HEK293 (cell line): ENCODE data around the gene GNG4.

Experiments used
- BCL6B ChIP-seq: fragments of 450-650 bp; formaldehyde crosslinking; IDR thresholded peaks from 2 replicates; pipeline ENCODE4 v1.5.1; 2017; ENCODE audit warnings: missing biosample characterization, missing genetic modification characterization
- MYNN ChIP-seq: fragments of 450-650 bp; formaldehyde crosslinking; IDR thresholded peaks from 2 replicates; pipeline ENCODE4 v1.5.1; 2016; ENCODE audit warnings: missing biosample characterization, missing genetic modification characterization, borderline replicate concordance
- SCRT1 ChIP-seq: fragments of 450-650 bp; formaldehyde crosslinking; IDR thresholded peaks from 2 replicates; pipeline ENCODE4 v1.5.1; 2016; ENCODE audit warnings: missing biosample characterization, missing genetic modification characterization, borderline replicate concordance
- SP3 ChIP-seq: fragments of 450-650 bp; formaldehyde crosslinking; IDR thresholded peaks from 2 replicates; pipeline ENCODE4 v1.5.1; 2016; ENCODE audit warnings: missing biosample characterization, missing genetic modification characterization
- ZBTB10 ChIP-seq: fragments of 450-650 bp; formaldehyde crosslinking; IDR thresholded peaks from 2 replicates; pipeline ENCODE4 v1.5.1; 2016; ENCODE audit warnings: missing biosample characterization, missing genetic modification characterization
- ZBTB49 ChIP-seq: fragments of 450-650 bp; formaldehyde crosslinking; IDR thresholded peaks from 2 replicates; pipeline ENCODE4 v1.5.1; 2016; ENCODE audit warnings: missing biosample characterization, missing genetic modification characterization, low read depth
- ZBTB7A ChIP-seq: fragments of 450-650 bp; formaldehyde crosslinking; IDR thresholded peaks from 2 replicates; pipeline ENCODE4 v1.5.1; 2016; ENCODE audit warnings: low read depth, missing biosample characterization, missing genetic modification characterization
- ZFHX2 ChIP-seq: fragments of 450-650 bp; formaldehyde crosslinking; conservative IDR thresholded peaks from 2 replicates; pipeline ENCODE4 v1.5.1; 2016; ENCODE audit warnings: missing biosample characterization, missing genetic modification characterization
- ZFP3 ChIP-seq: fragments of 450-650 bp; formaldehyde crosslinking; IDR thresholded peaks from 2 replicates; pipeline ENCODE4 v1.5.1; 2016; ENCODE audit warnings: low read depth, missing biosample characterization, missing genetic modification characterization
- ZIC2 ChIP-seq: fragments of 450-650 bp; formaldehyde crosslinking; IDR thresholded peaks from 2 replicates; pipeline ENCODE4 v1.5.1; 2016; ENCODE audit warnings: missing biosample characterization, missing genetic modification characterization
- ZNF10 ChIP-seq: fragments of 450-650 bp; formaldehyde crosslinking; IDR thresholded peaks from 2 replicates; pipeline ENCODE4 v1.5.1; 2017; ENCODE audit warnings: missing biosample characterization, missing genetic modification characterization
- ZNF112 ChIP-seq: fragments of 450-650 bp; formaldehyde crosslinking; IDR thresholded peaks from 2 replicates; pipeline ENCODE4 v1.5.0; 2017; ENCODE audit warnings: missing biosample characterization, missing genetic modification characterization
- ZNF157 ChIP-seq: fragments of 450-650 bp; formaldehyde crosslinking; IDR thresholded peaks from 2 replicates; pipeline ENCODE4 v1.5.1; 2016; ENCODE audit warnings: missing biosample characterization, missing genetic modification characterization
- ZNF18 ChIP-seq: fragments of 450-650 bp; formaldehyde crosslinking; IDR thresholded peaks from 2 replicates; pipeline ENCODE4 v1.5.1; 2016; ENCODE audit warnings: missing biosample characterization, missing genetic modification characterization
- ZNF2 ChIP-seq: fragments of 450-650 bp; formaldehyde crosslinking; IDR thresholded peaks from 2 replicates; pipeline ENCODE4 v1.5.1; 2016; ENCODE audit warnings: missing biosample characterization, missing genetic modification characterization
- ZNF366 ChIP-seq: fragments of 450-650 bp; formaldehyde crosslinking; conservative IDR thresholded peaks from 2 replicates; pipeline ENCODE4 v1.5.1; 2016; ENCODE audit warnings: missing biosample characterization, missing genetic modification characterization
- ZNF37A ChIP-seq: fragments of 450-650 bp; IDR thresholded peaks from 2 replicates; pipeline ENCODE4 v1.5.1; 2018; ENCODE audit warnings: missing biosample characterization, missing genetic modification characterization
- ZNF48 ChIP-seq: fragments of 450-650 bp; formaldehyde crosslinking; IDR thresholded peaks from 2 replicates; pipeline ENCODE4 v1.5.1; 2016; ENCODE audit warnings: missing biosample characterization, missing genetic modification characterization
- ZNF560 ChIP-seq: fragments of 450-650 bp; formaldehyde crosslinking; IDR thresholded peaks from 2 replicates; pipeline ENCODE4 v1.5.1; 2017; ENCODE audit warnings: missing biosample characterization, missing genetic modification characterization, borderline replicate concordance
- ZNF621 ChIP-seq: fragments of 450-650 bp; formaldehyde crosslinking; IDR thresholded peaks from 2 replicates; pipeline ENCODE4 v1.5.1; 2017; ENCODE audit warnings: missing biosample characterization, missing genetic modification characterization
- ZNF623 ChIP-seq: fragments of 450-650 bp; formaldehyde crosslinking; IDR thresholded peaks from 2 replicates; pipeline ENCODE4 v1.5.1; 2016; ENCODE audit warnings: missing biosample characterization, missing genetic modification characterization
- ZNF707 ChIP-seq: fragments of 450-650 bp; formaldehyde crosslinking; IDR thresholded peaks from 2 replicates; pipeline ENCODE4 v1.5.1; 2016; ENCODE audit warnings: missing biosample characterization, missing genetic modification characterization
- ZNF768 ChIP-seq: fragments of 450-650 bp; formaldehyde crosslinking; IDR thresholded peaks from 2 replicates; pipeline ENCODE4 v1.5.1; 2018; ENCODE audit warnings: missing biosample characterization, mild to moderate bottlenecking, missing genetic modification characterization
- ZNF791 ChIP-seq: fragments of 450-650 bp; formaldehyde crosslinking; IDR thresholded peaks from 2 replicates; pipeline ENCODE4 v1.5.1; 2016; ENCODE audit warnings: missing biosample characterization, missing genetic modification characterization
- ZSCAN16 ChIP-seq: fragments of 450-650 bp; formaldehyde crosslinking; IDR thresholded peaks from 2 replicates; pipeline ENCODE4 v1.5.1; 2016; ENCODE audit warnings: missing biosample characterization, missing genetic modification characterization
- TF ChIP-seq, protein P1 (sequence below): fragments of 450-650 bp; formaldehyde crosslinking; IDR thresholded peaks from 2 replicates; pipeline ENCODE4 v1.5.1; 2016; ENCODE audit warnings: missing biosample characterization, missing genetic modification characterization
- TF ChIP-seq, protein P2 (sequence below): fragments of 450-650 bp; formaldehyde crosslinking; IDR thresholded peaks from 2 replicates; pipeline ENCODE4; 2016; ENCODE audit warnings: missing biosample characterization, missing genetic modification characterization
- TF ChIP-seq, protein P3 (sequence below): fragments of 450-650 bp; IDR thresholded peaks from 2 replicates; pipeline ENCODE4 v1.5.1; 2018; ENCODE audit warnings: missing biosample characterization, missing genetic modification characterization

GNG4 gene

DNA sequence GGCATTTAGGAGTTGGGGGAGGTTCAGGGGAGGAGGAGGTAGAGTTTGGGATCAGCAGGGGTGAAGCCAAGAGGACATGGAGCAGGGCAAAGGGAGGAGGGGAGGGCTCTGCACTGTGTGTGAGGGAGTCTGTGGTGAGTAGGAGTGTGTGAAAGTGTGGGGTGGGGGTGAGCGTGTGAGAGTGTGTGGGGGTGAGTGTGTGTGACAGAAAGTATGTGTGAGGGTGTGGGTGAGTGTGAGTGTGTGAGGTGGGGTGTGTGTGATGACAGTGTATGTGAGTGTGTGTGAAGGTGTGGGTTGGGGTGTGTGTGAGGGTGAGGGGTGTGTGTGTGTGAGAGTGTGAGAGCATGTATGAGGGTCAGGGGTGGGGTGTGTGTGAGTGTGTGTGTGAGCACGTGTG lies 62.6 kb downstream of the GNG4 start (continued):
- TF ChIP-seq, protein P1, sequence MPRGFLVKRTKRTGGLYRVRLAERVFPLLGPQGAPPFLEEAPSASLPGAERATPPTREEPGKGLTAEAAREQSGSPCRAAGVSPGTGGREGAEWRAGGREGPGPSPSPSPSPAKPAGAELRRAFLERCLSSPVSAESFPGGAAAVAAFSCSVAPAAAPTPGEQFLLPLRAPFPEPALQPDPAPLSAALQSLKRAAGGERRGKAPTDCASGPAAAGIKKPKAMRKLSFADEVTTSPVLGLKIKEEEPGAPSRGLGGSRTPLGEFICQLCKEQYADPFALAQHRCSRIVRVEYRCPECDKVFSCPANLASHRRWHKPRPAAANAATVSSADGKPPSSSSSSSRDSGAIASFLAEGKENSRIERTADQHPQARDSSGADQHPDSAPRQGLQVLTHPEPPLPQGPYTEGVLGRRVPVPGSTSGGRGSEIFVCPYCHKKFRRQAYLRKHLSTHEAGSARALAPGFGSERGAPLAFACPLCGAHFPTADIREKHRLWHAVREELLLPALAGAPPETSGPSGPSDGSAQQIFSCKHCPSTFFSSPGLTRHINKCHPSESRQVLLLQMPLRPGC: no peak
- TF ChIP-seq ZNF48 (tag by site-specific recombination): no peak
- no peak for TF ChIP-seq ZNF623
- no peak for TF ChIP-seq ZNF10
- TF ChIP-seq ZNF560 (tag by site-specific recombination): no peak
- TF ChIP-seq ZBTB10: no peak
- TF ChIP-seq SCRT1: no peak
- TF ChIP-seq ZNF366 (tag by site-specific recombination): no peak
- no peak for TF ChIP-seq ZBTB49
- peak; percentile 71 for TF ChIP-seq ZFHX2 (tag by site-specific recombination)
- no peak for TF ChIP-seq ZNF112
- TF ChIP-seq BCL6B: no peak
- no peak for TF ChIP-seq ZNF2 (tag by site-specific recombination)
- 0 out of 2 replicates have a peak, but pooled peaks have one; percentile 12 for TF ChIP-seq ZNF707 (tag by site-specific recombination)
- TF ChIP-seq ZBTB7A (tag by site-specific recombination): no peak
- peak; percentile 58; the same call in 1 of the 2 replicates for TF ChIP-seq ZNF621 (tag by site-specific recombination)
- no peak for TF ChIP-seq ZNF18
- no peak for TF ChIP-seq ZNF37A
- no peak for TF ChIP-seq SP3
- no peak for TF ChIP-seq MYNN (tag by site-specific recombination)
- TF ChIP-seq ZSCAN16 (tag by site-specific recombination): no peak
- TF ChIP-seq, protein P2, sequence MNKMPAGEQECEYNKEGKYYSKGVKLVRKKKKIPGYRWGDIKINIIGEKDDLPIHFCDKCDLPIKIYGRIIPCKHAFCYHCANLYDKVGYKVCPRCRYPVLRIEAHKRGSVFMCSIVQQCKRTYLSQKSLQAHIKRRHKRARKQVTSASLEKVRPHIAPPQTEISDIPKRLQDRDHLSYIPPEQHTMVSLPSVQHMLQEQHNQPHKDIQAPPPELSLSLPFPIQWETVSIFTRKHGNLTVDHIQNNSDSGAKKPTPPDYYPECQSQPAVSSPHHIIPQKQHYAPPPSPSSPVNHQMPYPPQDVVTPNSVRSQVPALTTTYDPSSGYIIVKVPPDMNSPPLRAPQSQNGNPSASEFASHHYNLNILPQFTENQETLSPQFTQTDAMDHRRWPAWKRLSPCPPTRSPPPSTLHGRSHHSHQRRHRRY: no peak
- no peak for TF ChIP-seq ZFP3 (tag by site-specific recombination)
- no peak for TF ChIP-seq ZNF768 (tag by site-specific recombination)
- TF ChIP-seq ZNF157 (tag by site-specific recombination): peak; percentile 61
- no peak for TF ChIP-seq ZIC2 (tag by site-specific recombination)
- peak; percentile 61; the same call in 1 of the 2 replicates for TF ChIP-seq ZNF791 (tag by site-specific recombination)
- TF ChIP-seq, protein P3, sequence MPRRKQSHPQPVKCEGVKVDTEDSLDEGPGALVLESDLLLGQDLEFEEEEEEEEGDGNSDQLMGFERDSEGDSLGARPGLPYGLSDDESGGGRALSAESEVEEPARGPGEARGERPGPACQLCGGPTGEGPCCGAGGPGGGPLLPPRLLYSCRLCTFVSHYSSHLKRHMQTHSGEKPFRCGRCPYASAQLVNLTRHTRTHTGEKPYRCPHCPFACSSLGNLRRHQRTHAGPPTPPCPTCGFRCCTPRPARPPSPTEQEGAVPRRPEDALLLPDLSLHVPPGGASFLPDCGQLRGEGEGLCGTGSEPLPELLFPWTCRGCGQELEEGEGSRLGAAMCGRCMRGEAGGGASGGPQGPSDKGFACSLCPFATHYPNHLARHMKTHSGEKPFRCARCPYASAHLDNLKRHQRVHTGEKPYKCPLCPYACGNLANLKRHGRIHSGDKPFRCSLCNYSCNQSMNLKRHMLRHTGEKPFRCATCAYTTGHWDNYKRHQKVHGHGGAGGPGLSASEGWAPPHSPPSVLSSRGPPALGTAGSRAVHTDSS (tag by site-specific recombination): no peak
